Measurements from ENCODE around the gene SPDEF.

Gene SPDEF

DNA sequence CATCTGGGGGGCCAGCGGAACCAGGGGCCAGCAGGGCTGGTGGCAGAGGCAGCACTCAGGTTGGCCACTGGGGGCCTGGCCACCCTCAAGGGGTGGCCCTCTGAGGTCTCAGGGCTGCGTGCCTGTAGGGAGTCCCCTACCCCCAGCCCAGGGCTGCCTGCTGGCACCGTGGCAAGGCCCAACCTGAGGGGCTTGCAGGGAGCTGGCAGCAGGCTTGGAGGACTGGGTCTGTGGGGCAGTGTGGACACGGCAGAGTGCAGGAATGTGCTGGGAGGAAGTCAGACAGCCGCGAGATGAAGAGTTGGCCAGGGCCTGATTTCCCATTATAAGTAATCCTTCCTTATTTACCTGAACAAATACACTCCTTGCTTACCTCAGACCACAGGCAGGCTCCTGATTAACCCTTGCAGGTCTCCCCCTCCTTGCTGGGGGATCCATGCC, at the start of gene SPDEF:
Gene SPDEF, minus strand, starts transcription at position 299 of the 441 bp plus-strand sequence. CDS start 11,874 bp downstream, outside the sequence.
- no peak for DNase-seq (ENCODE audit: extremely low read depth, low read depth)
- TF ChIP-seq CTCF (IDR thresholded peaks at IDR 0.05; ENCODE audit: low read depth, low read length, missing control alignments), result no peak

GRCh38 chr6:34603707-34604106, 47.6 kb upstream of the SPDEF start:
- no peak overlapping the region for H3K4me3 ChIP-seq (replicated peaks; ENCODE audit: low read depth, low read length)
- DNase-seq (ENCODE audit: extremely low read depth, low read depth), result no peak
- no peak for TF ChIP-seq CTCF (IDR thresholded peaks at IDR 0.05; ENCODE audit: low read depth, low read length, missing control alignments)

More for the DNA sequence above, at the start of gene SPDEF:
- H3K4me3 ChIP-seq (replicated peaks; ENCODE audit: low read depth, low read length), result no peak within 1 kb of the TSS

DNA sequence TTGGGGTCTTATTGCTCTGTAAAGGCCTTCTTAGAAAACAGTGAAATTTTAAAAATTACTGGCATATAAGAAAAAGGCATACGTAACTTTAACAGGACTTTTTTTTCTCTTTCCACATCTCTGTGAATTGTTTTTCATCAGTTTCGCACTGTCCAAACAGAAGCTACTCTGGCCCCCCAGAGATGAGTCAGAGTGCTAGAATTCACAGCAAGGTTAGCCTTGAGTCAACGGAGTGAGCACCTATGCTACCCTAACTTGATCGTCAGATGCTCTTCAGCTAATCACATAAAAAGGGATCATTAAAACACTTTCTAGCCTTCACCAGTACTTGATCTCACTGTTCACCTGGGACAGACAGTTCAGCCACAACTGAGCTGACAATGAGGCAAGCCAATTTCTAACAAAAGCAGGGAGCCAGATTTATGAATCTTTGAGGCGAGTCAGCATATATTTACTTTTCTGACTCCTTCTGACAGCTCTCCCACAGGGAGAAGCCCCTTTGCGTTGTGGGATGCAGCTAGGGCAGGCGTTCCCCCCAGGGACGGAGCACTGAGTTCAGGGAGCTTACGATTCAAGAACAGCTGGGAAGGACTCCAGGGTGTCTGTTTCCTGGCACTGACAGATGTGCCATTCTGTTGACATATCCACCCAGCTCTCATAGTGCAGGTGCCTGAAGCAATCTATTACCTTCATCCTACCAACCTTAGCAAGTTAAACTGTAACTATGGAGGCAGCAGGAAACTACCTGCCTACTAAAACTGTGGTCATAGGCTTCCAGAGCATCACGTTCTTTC, 46.4 kb upstream of the SPDEF start:
- no peak for TF ChIP-seq CTCF (IDR thresholded peaks at IDR 0.05; ENCODE audit: low read depth, low read length, missing control alignments)
- H3K4me3 ChIP-seq (replicated peaks; ENCODE audit: low read depth, low read length), result no peak overlapping the region
- no peak for DNase-seq (ENCODE audit: extremely low read depth, low read depth)

DNA sequence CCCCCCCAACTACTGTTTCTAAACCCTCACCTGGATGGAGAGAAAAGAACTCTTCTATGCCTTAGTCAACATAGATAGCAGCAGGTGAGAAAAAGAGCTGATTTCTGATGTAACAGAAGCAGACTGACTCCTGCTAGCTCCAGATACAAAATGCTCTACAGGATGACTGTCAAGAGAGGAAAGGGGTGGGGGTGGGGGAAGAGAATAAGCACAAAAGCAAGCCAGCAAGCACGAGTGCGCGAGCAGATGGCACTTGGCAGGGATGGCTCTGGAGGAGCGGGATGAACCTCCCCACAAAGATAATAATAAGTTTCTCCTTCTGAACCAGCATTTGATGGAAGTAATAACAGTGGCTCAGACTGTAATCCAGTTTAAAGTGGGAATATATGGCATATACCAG, 45.6 kb upstream of the SPDEF start:
- H3K4me3 ChIP-seq (replicated peaks; ENCODE audit: low read depth, low read length), result no peak overlapping the region
- no peak for TF ChIP-seq CTCF (IDR thresholded peaks at IDR 0.05; ENCODE audit: low read depth, low read length, missing control alignments)
- DNase-seq (ENCODE audit: extremely low read depth, low read depth), result no peak

- DNase-seq (ENCODE audit: extremely low read depth, low read depth), result no peak
- no peak for TF ChIP-seq CTCF (IDR thresholded peaks at IDR 0.05; ENCODE audit: low read depth, low read length, missing control alignments)
- no peak overlapping the region for H3K4me3 ChIP-seq (replicated peaks; ENCODE audit: low read depth, low read length)
These were observed 44.7 kb upstream of the SPDEF start for GRCh38 chr6:34600796-34601195.

DNA sequence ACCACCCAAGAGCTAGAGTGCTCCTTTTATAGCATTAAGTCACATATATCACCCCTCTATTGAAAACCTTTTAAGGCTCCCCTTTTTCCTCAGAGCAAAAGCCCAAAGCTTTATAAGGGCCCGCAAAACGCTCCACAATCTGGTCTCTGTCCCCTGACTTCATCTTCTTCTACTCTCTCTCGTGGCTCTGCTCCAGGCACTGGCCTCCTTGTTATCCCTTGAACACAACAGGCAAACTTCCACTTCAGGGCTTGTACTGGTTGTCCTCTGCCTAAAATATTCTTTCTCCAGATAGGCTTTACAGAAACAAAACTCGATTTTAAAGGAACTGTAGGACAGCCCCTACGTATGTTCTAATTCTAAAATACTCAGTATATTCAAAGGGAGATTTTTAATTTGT, 44.0 kb upstream of the SPDEF start:
- no peak for DNase-seq (ENCODE audit: extremely low read depth, low read depth)
- no peak for TF ChIP-seq CTCF (IDR thresholded peaks at IDR 0.05; ENCODE audit: low read depth, low read length, missing control alignments)
- no peak overlapping the region for H3K4me3 ChIP-seq (replicated peaks; ENCODE audit: low read depth, low read length)
